Mesodermal cell (in vitro differentiated cells): ENCODE data around the gene DLG2.
A peak's percentile ranks its signal among the peaks of the same experiment; 100 is the strongest.
"Not testable (repeated sequence)": the region's sequence is repeated elsewhere in the genome, so short reads cannot be mapped to it uniquely, and the experiment has no call there.

ENCODE experiments used
- H3K27ac ChIP-seq: 2 replicates; pipeline ENCODE4 v1.7.0; 2013; ENCODE audit warnings: mild to moderate bottlenecking, low read depth, low read length, moderate library complexity; ENCODE audit not compliant: severe bottlenecking
- H3K36me3 ChIP-seq: 2 replicates; pipeline ENCODE4 v1.7.1; 2013; ENCODE audit warnings: mild to moderate bottlenecking, low read length, moderate library complexity; ENCODE audit not compliant: control insufficient read depth, insufficient read depth
- H3K4me1 ChIP-seq: one replicate; pipeline ENCODE4 v1.7.1; 2013; ENCODE audit warnings: mild to moderate bottlenecking, low read length; ENCODE audit not compliant: insufficient read depth, control insufficient read depth, poor library complexity, severe bottlenecking
- H3K4me3 ChIP-seq: 2 replicates; pipeline ENCODE4 v1.7.0; 2013; ENCODE audit warnings: low read length, control low read depth, mild to moderate bottlenecking; ENCODE audit not compliant: insufficient read depth, poor library complexity, severe bottlenecking; ENCODE audit errors: extremely low read depth
- H3K9me3 ChIP-seq: 2 replicates; pipeline ENCODE4 v1.7.1; 2013; ENCODE audit warnings: mild to moderate bottlenecking, low read length, moderate library complexity; ENCODE audit not compliant: control insufficient read depth
- WGBS, 2 experiments: methylation state at CpG; one replicate each; pipeline ENCODE4 v1.1.5; 2013; ENCODE audit warnings: missing lambda C conversion rate in 2 of 2; ENCODE audit not compliant: insufficient coverage in 2 of 2; 5-methylcytosine and 5-hydroxymethylcytosine counted together

Gene DLG2

GRCh38 chr11:85028329-85029101, 598.6 kb downstream of the DLG2 start:
- Histone ChIP-seq H3K36me3 (no peaks in the 10 kb centered on the region), H3K9me3 (no peaks in the 10 kb centered on the region), H3K4me1 (no peaks in the 10 kb centered on the region), H3K27ac (no peak overlapping the region), H3K4me3 (no peak overlapping the region)
- 94 to 96% methylated on average over 8 to 10 of the region's 15 CpGs for WGBS, 2 experiments

GRCh38 chr11:85027346-85027745, 599.8 kb downstream of the DLG2 start:
- Histone ChIP-seq H3K4me3 (no peak overlapping the region), H3K4me1 (no peaks in the 10 kb centered on the region), H3K36me3 (no peaks in the 10 kb centered on the region), H3K27ac (no peak overlapping the region), H3K9me3 (no peaks in the 10 kb centered on the region)
- 87 to 94% methylated on average over 8 to 10 of the region's 11 CpGs for WGBS, 2 experiments

GRCh38 chr11:85021058-85021457, 606.1 kb downstream of the DLG2 start:
- Histone ChIP-seq H3K27ac (no peak overlapping the region), H3K4me1 (no peaks in the 10 kb centered on the region), H3K36me3 (no peaks in the 10 kb centered on the region), H3K4me3 (no peak overlapping the region), H3K9me3 (no peaks in the 10 kb centered on the region)
- WGBS, 2 experiments, result 92 to 95% methylated on average over 3 to 4 of the region's 9 CpGs

GRCh38 chr11:84993386-84993785, 633.8 kb downstream of the DLG2 start:
- Histone ChIP-seq H3K36me3 (no peaks in the 10 kb centered on the region), H3K4me1 (no peaks in the 10 kb centered on the region), H3K27ac (no peak overlapping the region), H3K4me3 (no peak overlapping the region), H3K9me3 (no peaks in the 10 kb centered on the region)
- 48 to 71% methylated on average over 1 to 3 of the region's 4 CpGs for WGBS, 2 experiments

GRCh38 chr11:84990141-84990540, 637.0 kb downstream of the DLG2 start:
- Histone ChIP-seq H3K27ac (no peak overlapping the region), H3K9me3 (no peaks in the 10 kb centered on the region), H3K4me1 (no peaks in the 10 kb centered on the region), H3K4me3 (no peak overlapping the region), H3K36me3 (no peaks in the 10 kb centered on the region)
- WGBS, 2 experiments, result no CpG with 5 or more reads among the region's 3 CpGs

GRCh38 chr11:84987686-84988187, 639.4 kb downstream of the DLG2 start:
- H3K36me3 ChIP-seq, H3K4me3 ChIP-seq, H3K4me1 ChIP-seq, H3K9me3 ChIP-seq, H3K27ac ChIP-seq: not testable (repeated sequence)
- WGBS, 2 experiments, result 71% methylated on average over 1 of the region's 3 CpGs; no CpG with 5 or more reads in 1 of the 2 experiments

GRCh38 chr11:84981301-84981700, 645.8 kb downstream of the DLG2 start:
- no peaks in the 10 kb centered on the region for H3K36me3 ChIP-seq
- WGBS, 2 experiments, result 80 to 88% methylated on average over 1 to 2 of the region's 3 CpGs
- H3K4me3 ChIP-seq, result no peak overlapping the region
- H3K4me1 ChIP-seq, result no peaks in the 10 kb centered on the region
- H3K27ac ChIP-seq, result no peak overlapping the region
- no peaks in the 10 kb centered on the region for H3K9me3 ChIP-seq

GRCh38 chr11:84969103-84969502, 658.0 kb downstream of the DLG2 start:
- no peak overlapping the region for H3K4me3 ChIP-seq
- no peaks in the 10 kb centered on the region for H3K4me1 ChIP-seq
- no peaks in the 10 kb centered on the region for H3K9me3 ChIP-seq
- H3K36me3 ChIP-seq, result no peaks in the 10 kb centered on the region
- H3K27ac ChIP-seq, result peak overlapping the region; percentile 13
- 57 to 100% methylated on average over 1 of the region's 2 CpGs for WGBS, 2 experiments

GRCh38 chr11:84965484-84965883, 661.7 kb downstream of the DLG2 start:
- Histone ChIP-seq H3K9me3 (no peaks in the 10 kb centered on the region), H3K36me3 (no peaks in the 10 kb centered on the region), H3K27ac (no peak overlapping the region), H3K4me3 (no peak overlapping the region), H3K4me1 (no peaks in the 10 kb centered on the region)
- WGBS, 2 experiments, result 33 to 40% methylated on average over 3 of the region's 4 CpGs

- Histone ChIP-seq H3K9me3 (no peaks in the 10 kb centered on the region), H3K27ac (no peak overlapping the region), H3K4me1 (no peaks in the 10 kb centered on the region), H3K4me3 (no peak overlapping the region), H3K36me3 (no peaks in the 10 kb centered on the region)
- WGBS, 2 experiments, result 80% methylated on average over 1 of the region's 1 CpG; no CpG with 5 or more reads in 1 of the 2 experiments
Measured at GRCh38 chr11:84963240-84963639, 663.9 kb downstream of the DLG2 start.

GRCh38 chr11:84962018-84962417, 665.1 kb downstream of the DLG2 start:
- H3K9me3 ChIP-seq, result no peaks in the 10 kb centered on the region
- WGBS, 2 experiments, result 88 to 100% methylated on average over 1 to 3 of the region's 5 CpGs
- no peaks in the 10 kb centered on the region for H3K36me3 ChIP-seq
- H3K4me1 ChIP-seq, result no peaks in the 10 kb centered on the region
- H3K4me3 ChIP-seq, result no peak overlapping the region
- no peak overlapping the region for H3K27ac ChIP-seq
